ENCODE results near the gene COL17A1. TPM values are rescaled to one million over a fixed set of nuclear protein-coding genes. Genes with fewer than 3 reads are reported as not detected.
A peak's percentile ranks its signal among the peaks of the same experiment; 100 is the strongest.

The COL17A1 gene
- total RNA-seq, 1 experiment from 2014 or later, result 0.73 TPM

- CTCF ChIA-PET, result no interaction called here
- BruUV-seq (replicated peaks), result no TSS peak
- H3K4me3 Mint-ChIP-seq (ENCODE audit: low read depth, unreplicated experiment), result no peak overlapping the region
- H3K27ac Mint-ChIP-seq (ENCODE audit: unreplicated experiment), result no peak overlapping the region
- no peaks in the 10 kb centered on the region for H3K9me3 Mint-ChIP-seq (ENCODE audit: low read depth, unreplicated experiment)
- H3K4me1 Mint-ChIP-seq (ENCODE audit: low read depth, unreplicated experiment), result peaks cover 11% of the 10 kb centered on the region
- no peak for DNase-seq
- H3K36me3 Mint-ChIP-seq (ENCODE audit: insufficient read depth, unreplicated experiment), result no peaks in the 10 kb centered on the region
- intact Hi-C loops (cut with micrococcal nuclease; ENCODE audit: unreplicated experiment), result no loop called here
- H3K27me3 Mint-ChIP-seq (ENCODE audit: unreplicated experiment), result no peaks in the 10 kb centered on the region
- TF ChIP-seq CTCF (IDR thresholded peaks at IDR 0.05; ENCODE audit: unreplicated experiment), result no peak
Measured at GRCh38 chr10:104057717-104058116, 28.0 kb downstream of the COL17A1 start.

- BruUV-seq (replicated peaks), result no TSS peak
- H3K4me1 Mint-ChIP-seq (ENCODE audit: low read depth, unreplicated experiment), result peaks cover 16% of the 10 kb centered on the region
- H3K36me3 Mint-ChIP-seq (ENCODE audit: insufficient read depth, unreplicated experiment), result no peaks in the 10 kb centered on the region
- CTCF ChIA-PET, result no interaction called here
- no peaks in the 10 kb centered on the region for H3K9me3 Mint-ChIP-seq (ENCODE audit: low read depth, unreplicated experiment)
- H3K27me3 Mint-ChIP-seq (ENCODE audit: unreplicated experiment), result no peaks in the 10 kb centered on the region
- intact Hi-C loops (cut with micrococcal nuclease; ENCODE audit: unreplicated experiment), result no loop called here
- H3K27ac Mint-ChIP-seq (ENCODE audit: unreplicated experiment), result no peak overlapping the region
- no peak overlapping the region for H3K4me3 Mint-ChIP-seq (ENCODE audit: low read depth, unreplicated experiment)
- TF ChIP-seq CTCF (IDR thresholded peaks at IDR 0.05; ENCODE audit: unreplicated experiment), result no peak
- no peak for DNase-seq
Measured at GRCh38 chr10:104056619-104057273, 28.9 kb downstream of the COL17A1 start.

GRCh38 chr10:104054430-104054829 lies 31.2 kb downstream of the COL17A1 start:
- peaks cover 16% of the 10 kb centered on the region for H3K4me1 Mint-ChIP-seq (ENCODE audit: low read depth, unreplicated experiment)
- no peaks in the 10 kb centered on the region for H3K36me3 Mint-ChIP-seq (ENCODE audit: insufficient read depth, unreplicated experiment)
- CTCF ChIA-PET, result no interaction called here
- no peaks in the 10 kb centered on the region for H3K9me3 Mint-ChIP-seq (ENCODE audit: low read depth, unreplicated experiment)
- BruUV-seq (replicated peaks), result no TSS peak
- H3K4me3 Mint-ChIP-seq (ENCODE audit: low read depth, unreplicated experiment), result no peak overlapping the region
- DNase-seq, result no peak
- no peak overlapping the region for H3K27ac Mint-ChIP-seq (ENCODE audit: unreplicated experiment)
- intact Hi-C loops (cut with micrococcal nuclease; ENCODE audit: unreplicated experiment), result no loop called here
- TF ChIP-seq CTCF (IDR thresholded peaks at IDR 0.05; ENCODE audit: unreplicated experiment), result no peak
- no peaks in the 10 kb centered on the region for H3K27me3 Mint-ChIP-seq (ENCODE audit: unreplicated experiment)

- CTCF ChIA-PET, result no interaction called here
- intact Hi-C loops (cut with micrococcal nuclease; ENCODE audit: unreplicated experiment), result no loop called here
- peak overlapping the region; percentile 1 for H3K27ac Mint-ChIP-seq (ENCODE audit: unreplicated experiment)
Measured at GRCh38 chr10:104053201-104053600, 32.5 kb downstream of the COL17A1 start.

More at GRCh38 chr10:104053201-104053600, 32.5 kb downstream of the COL17A1 start:
- Mint-ChIP-seq H3K36me3 (ENCODE audit: insufficient read depth, unreplicated experiment) (no peaks in the 10 kb centered on the region), H3K27me3 (ENCODE audit: unreplicated experiment) (no peaks in the 10 kb centered on the region), H3K4me1 (ENCODE audit: low read depth, unreplicated experiment) (peaks cover 16% of the 10 kb centered on the region), H3K4me3 (ENCODE audit: low read depth, unreplicated experiment) (no peak overlapping the region), H3K9me3 (ENCODE audit: low read depth, unreplicated experiment) (no peaks in the 10 kb centered on the region)
- no peak for TF ChIP-seq CTCF (IDR thresholded peaks at IDR 0.05; ENCODE audit: unreplicated experiment)
- BruUV-seq (replicated peaks), result no TSS peak
- no peak for DNase-seq

Data from Calu3 (cell line).